MM.1S (cell line): ENCODE data around the gene COX10.

ENCODE experiments used
- DNase-seq: peaks from one replicate; pipeline ENCODE4 v3.0.0-alpha.2; 2015
- H2AFZ ChIP-seq: fragments of 300-600 bp; sonication (generic); 2 replicates; pipeline ENCODE4 v1.6.0; 2016; ENCODE audit warnings: antibody characterized with exemption, low read length
- H3F3A ChIP-seq: fragments of 300-600 bp; sonication (generic); 2 replicates; pipeline ENCODE4 v1.6.1; 2016; ENCODE audit warnings: mild to moderate bottlenecking, antibody characterized with exemption, low read length, moderate library complexity, mixed read lengths; ENCODE audit not compliant: insufficient read depth
- H3K27ac ChIP-seq: fragments of 300-600 bp; sonication (generic); 2 replicates; pipeline ENCODE4 v1.5.1; 2016; ENCODE audit warnings: mild to moderate bottlenecking, low read length
- H3K27me3 ChIP-seq: fragments of 300-600 bp; sonication (generic); replicated peaks from 2 replicates; pipeline ENCODE4 v1.6.0; 2016; ENCODE audit warnings: low read length; ENCODE audit not compliant: insufficient read depth
- H3K36me3 ChIP-seq: fragments of 300-600 bp; sonication (generic); replicated peaks from 2 replicates; pipeline ENCODE4 v1.6.1; 2016; ENCODE audit warnings: mild to moderate bottlenecking, low read length, mixed read lengths; ENCODE audit not compliant: insufficient read depth
- H3K4me1 ChIP-seq: fragments of 300-600 bp; sonication (generic); 2 replicates; pipeline ENCODE4 v1.6.1; 2016; ENCODE audit warnings: low read length, mixed read lengths
- H3K4me2 ChIP-seq: fragments of 300-600 bp; sonication (generic); 2 replicates; pipeline ENCODE4 v1.6.0; 2016; ENCODE audit warnings: low read depth, low read length
- H3K4me3 ChIP-seq: fragments of 300-600 bp; sonication (generic); 2 replicates; pipeline ENCODE4 v1.5.1; 2016; ENCODE audit warnings: low read length, mixed read lengths
- H3K79me2 ChIP-seq: fragments of 300-600 bp; sonication (generic); 2 replicates; pipeline ENCODE4 v1.6.1; 2016; ENCODE audit warnings: mixed run types, low read length, mixed read lengths
- H3K9ac ChIP-seq: fragments of 300-600 bp; sonication (generic); 2 replicates; pipeline ENCODE4 v1.6.1; 2016; ENCODE audit warnings: low read length, mixed read lengths
- H3K9me2 ChIP-seq: fragments of 300-600 bp; sonication (generic); replicated peaks from 2 replicates; pipeline ENCODE4 v1.6.1; 2016; ENCODE audit warnings: mild to moderate bottlenecking, low read length, mixed read lengths; ENCODE audit not compliant: insufficient read depth
- H3K9me3 ChIP-seq: fragments of 300-600 bp; sonication (generic); replicated peaks from 2 replicates; pipeline ENCODE4 v1.6.1; 2016; ENCODE audit warnings: mild to moderate bottlenecking, low read length, mixed read lengths; ENCODE audit not compliant: insufficient read depth
- H4K20me1 ChIP-seq: fragments of 300-600 bp; sonication (generic); 2 replicates; pipeline ENCODE4 v1.6.1; 2016; ENCODE audit warnings: mild to moderate bottlenecking, low read length, moderate library complexity, mixed read lengths; ENCODE audit not compliant: insufficient read depth
- CTCF ChIP-seq: fragments of 300-600 bp; sonication (generic); IDR thresholded peaks from 2 replicates; pipeline ENCODE4 v1.5.1; 2016; ENCODE audit warnings: antibody characterized with exemption, low read length, mixed read lengths
- EZH2 ChIP-seq: fragments of 300-600 bp; sonication (generic); optimal IDR thresholded peaks from 2 replicates; pipeline ENCODE3; 2017; ENCODE audit warnings: low read depth, mild to moderate bottlenecking, antibody characterized with exemption, low read length, mixed read lengths
- EZH2phosphoT487 ChIP-seq: fragments of 300-600 bp; sonication (generic); IDR thresholded peaks from 2 replicates; pipeline ENCODE4 v1.6.1; 2018; ENCODE audit warnings: antibody characterized with exemption, low read length

COX10 gene

GRCh38 chr17:14112407-14112806 is 43.1 kb downstream of the COX10 start:
- no peak overlapping the region for H3K27ac ChIP-seq
- H2AFZ ChIP-seq = no peak overlapping the region
- no peaks in the 10 kb centered on the region for H3K9me3 ChIP-seq
- no peaks in the 10 kb centered on the region for H3K9me2 ChIP-seq
- DNase-seq = no peak
- H3K4me1 ChIP-seq = peaks cover 3% of the 10 kb centered on the region; the same call in 1 of the 2 replicates
- H3K36me3 ChIP-seq = no peaks in the 10 kb centered on the region
- H3K4me3 ChIP-seq = no peak overlapping the region
- H4K20me1 ChIP-seq = no peaks in the 10 kb centered on the region
- H3K4me2 ChIP-seq = no peak overlapping the region
- no peak overlapping the region for H3K9ac ChIP-seq
- no peaks in the 10 kb centered on the region for H3F3A ChIP-seq
- peaks cover 75% of the 10 kb centered on the region for H3K79me2 ChIP-seq
- no peaks in the 10 kb centered on the region for H3K27me3 ChIP-seq
- TF ChIP-seq EZH2 (no peak), CTCF (no peak), EZH2phosphoT487 (no peak)

GRCh38 chr17:14113137-14113536 is 43.8 kb downstream of the COX10 start:
- Histone ChIP-seq H3K4me2 (no peak overlapping the region), H4K20me1 (no peaks in the 10 kb centered on the region), H3F3A (no peaks in the 10 kb centered on the region), H3K4me3 (no peak overlapping the region), H3K4me1 (peaks cover 4% of the 10 kb centered on the region; the same call in 1 of the 2 replicates), H3K9me2 (no peaks in the 10 kb centered on the region), H3K9ac (no peak overlapping the region), H3K79me2 (peaks cover 75% of the 10 kb centered on the region), H2AFZ (no peak overlapping the region), H3K27me3 (no peaks in the 10 kb centered on the region), H3K27ac (no peak overlapping the region), H3K36me3 (no peaks in the 10 kb centered on the region), H3K9me3 (no peaks in the 10 kb centered on the region)
- no peak for DNase-seq
- TF ChIP-seq EZH2 (no peak), EZH2phosphoT487 (no peak), CTCF (no peak)

DNA sequence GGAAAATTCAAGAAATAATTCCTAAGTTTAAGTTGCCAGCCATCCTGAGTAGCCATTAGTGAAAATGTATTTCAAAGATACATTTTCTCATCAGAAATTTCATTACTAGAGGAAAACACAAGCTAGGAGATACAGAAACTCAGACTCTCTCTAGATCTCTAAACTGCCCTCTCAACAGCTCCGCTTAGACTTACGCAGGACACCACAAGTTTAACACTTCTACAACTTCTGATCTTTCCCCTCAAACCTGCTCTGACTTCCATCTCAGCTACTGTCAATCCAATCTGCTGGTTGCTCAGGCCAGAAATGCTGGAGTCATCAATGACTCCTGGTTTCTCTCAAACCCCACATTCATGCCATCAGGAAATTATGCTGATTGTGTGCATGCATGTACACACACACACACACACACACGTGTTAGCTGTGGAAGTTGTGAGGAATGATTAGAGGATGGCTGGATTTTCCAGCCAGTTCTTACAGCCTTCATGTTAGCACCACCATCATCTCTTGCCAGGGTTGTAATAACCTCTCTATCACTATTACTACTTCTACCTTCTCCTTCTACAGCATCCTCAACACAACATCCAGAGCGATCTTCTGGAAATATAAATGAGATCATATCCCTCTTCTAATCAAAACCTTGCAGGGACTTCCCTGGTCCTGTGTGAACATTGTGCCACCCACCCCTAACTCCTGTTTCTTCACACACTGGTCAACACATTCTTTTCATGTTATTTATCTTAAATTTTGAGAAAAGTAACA is 47.1 kb downstream of the COX10 start:
- no peaks in the 10 kb centered on the region for H3K27me3 ChIP-seq
- H3K4me2 ChIP-seq = no peak overlapping the region
- no peaks in the 10 kb centered on the region for H4K20me1 ChIP-seq
- H3K79me2 ChIP-seq = peaks cover 68% of the 10 kb centered on the region
- no peak overlapping the region for H3K9ac ChIP-seq
- TF ChIP-seq CTCF (no peak), EZH2 (no peak), EZH2phosphoT487 (no peak)
- no peak overlapping the region for H3K27ac ChIP-seq
- no peak for DNase-seq
- no peaks in the 10 kb centered on the region for H3F3A ChIP-seq
- no peaks in the 10 kb centered on the region; the same call in 1 of the 2 replicates for H3K36me3 ChIP-seq
- H3K9me2 ChIP-seq = no peaks in the 10 kb centered on the region
- H3K4me3 ChIP-seq = no peak overlapping the region
- H3K9me3 ChIP-seq = no peaks in the 10 kb centered on the region
- H2AFZ ChIP-seq = no peak overlapping the region
- H3K4me1 ChIP-seq = peaks cover 13% of the 10 kb centered on the region; the same call in 1 of the 2 replicates
